CD8-positive, alpha-beta memory T cell (primary cell): Measurements from ENCODE around the gene FAAH. TPM values are rescaled to one million over a fixed set of nuclear protein-coding genes. Genes with fewer than 3 reads are reported as not detected.

Source experiments
- CTCF ChIA-PET: fragments of 350-600 bp; sonication (Branson Sonifier 250); formaldehyde crosslinking; loops from one replicate; lab custom pipeline; 2021; ENCODE audit warnings: antibody characterized with exemption; lab: Charles Lee
- POLR2A ChIA-PET: fragments of 350-600 bp; sonication (Branson Sonifier 250); formaldehyde crosslinking; loops from one replicate; lab custom pipeline; 2021; ENCODE audit warnings: antibody characterized with exemption; lab: Charles Lee
- DNase-seq, 5 donors: peaks; one replicate each; pipeline versions ENCODE4 v3.0.0 to v3.0.0-alpha.2; 2020 to 2022; ENCODE audit warnings: mixed read lengths in 1 of 5
- H3K27ac ChIP-seq: one replicate; pipeline ENCODE4 v1.7.0; 2013; ENCODE audit warnings: low read depth, mild to moderate bottlenecking, low read length, moderate library complexity
- H3K27me3 ChIP-seq: 2 replicates; pipeline ENCODE4 v1.7.0; 2013; ENCODE audit warnings: low read length, mild to moderate bottlenecking; ENCODE audit not compliant: insufficient read depth, poor library complexity, severe bottlenecking
- H3K36me3 ChIP-seq: 2 replicates; pipeline ENCODE4 v1.7.0; 2013; ENCODE audit warnings: mild to moderate bottlenecking, low read length, moderate library complexity; ENCODE audit not compliant: insufficient read depth
- H3K4me1 ChIP-seq: 2 replicates; pipeline ENCODE4 v1.7.0; 2013; ENCODE audit warnings: mild to moderate bottlenecking, low read length, moderate library complexity; ENCODE audit not compliant: insufficient read depth
- H3K4me3 ChIP-seq: 2 replicates; pipeline ENCODE4 v1.7.0; 2013; ENCODE audit warnings: mild to moderate bottlenecking, low read length
- H3K9me3 ChIP-seq: 2 replicates; pipeline ENCODE4 v1.7.0; 2013; ENCODE audit warnings: mild to moderate bottlenecking, low read length
- H3K27ac Mint-ChIP-seq, 8 donors: one replicate each; pipeline ENCODE4 v1.8.0; 2020 to 2021; ENCODE audit warnings: mixed read lengths in 8 of 8, mild to moderate bottlenecking in 6 of 8, inconsistent platforms in 3 of 8, moderate library complexity in 3 of 8
- H3K27me3 Mint-ChIP-seq, 2 donors: one replicate each; pipeline ENCODE4 v1.8.0; 2020 to 2021; ENCODE audit warnings: mixed read lengths in 2 of 2, mild to moderate bottlenecking in 1 of 2, moderate library complexity in 1 of 2
- H3K36me3 Mint-ChIP-seq, 3 donors: one replicate each; pipeline ENCODE4 v1.8.0; 2020 to 2021; ENCODE audit warnings: mixed read lengths in 3 of 3, inconsistent platforms in 1 of 3, mild to moderate bottlenecking in 1 of 3
- H3K4me1 Mint-ChIP-seq, 3 donors: one replicate each; pipeline ENCODE4 v1.8.0; 2020 to 2021; ENCODE audit warnings: mixed read lengths in 3 of 3, inconsistent platforms in 1 of 3, mild to moderate bottlenecking in 1 of 3
- H3K4me3 Mint-ChIP-seq, 7 donors: one replicate each; pipeline ENCODE4 v1.8.0; 2020 to 2021; ENCODE audit warnings: mixed read lengths in 7 of 7, mild to moderate bottlenecking in 6 of 7, moderate library complexity in 4 of 7, inconsistent platforms in 2 of 7
- H3K9me3 Mint-ChIP-seq, 5 donors: one replicate each; pipeline ENCODE4 v1.8.0; 2020 to 2022; ENCODE audit warnings: mixed read lengths in 5 of 5, mild to moderate bottlenecking in 3 of 5, moderate library complexity in 2 of 5, inconsistent platforms in 1 of 5
- polyA plus RNA-seq: library from polyadenylated mRNA; unstranded; fragments of 300-500 nt; fragmentation: Illumina TruSeq; gene quantifications from one replicate; pipeline ENCODE4 v1.2.3, GENCODE V29; 2021
- total RNA-seq, 2 experiments: library from RNA; stranded (reverse); gene quantifications; one replicate each; pipeline ENCODE4 v1.2.3, GENCODE V29; 2021

Gene FAAH
- total and polyA plus RNA-seq, 3 experiments from 2014 or later, result 1.3 to 5.1 (median 4.5) TPM

DNA sequence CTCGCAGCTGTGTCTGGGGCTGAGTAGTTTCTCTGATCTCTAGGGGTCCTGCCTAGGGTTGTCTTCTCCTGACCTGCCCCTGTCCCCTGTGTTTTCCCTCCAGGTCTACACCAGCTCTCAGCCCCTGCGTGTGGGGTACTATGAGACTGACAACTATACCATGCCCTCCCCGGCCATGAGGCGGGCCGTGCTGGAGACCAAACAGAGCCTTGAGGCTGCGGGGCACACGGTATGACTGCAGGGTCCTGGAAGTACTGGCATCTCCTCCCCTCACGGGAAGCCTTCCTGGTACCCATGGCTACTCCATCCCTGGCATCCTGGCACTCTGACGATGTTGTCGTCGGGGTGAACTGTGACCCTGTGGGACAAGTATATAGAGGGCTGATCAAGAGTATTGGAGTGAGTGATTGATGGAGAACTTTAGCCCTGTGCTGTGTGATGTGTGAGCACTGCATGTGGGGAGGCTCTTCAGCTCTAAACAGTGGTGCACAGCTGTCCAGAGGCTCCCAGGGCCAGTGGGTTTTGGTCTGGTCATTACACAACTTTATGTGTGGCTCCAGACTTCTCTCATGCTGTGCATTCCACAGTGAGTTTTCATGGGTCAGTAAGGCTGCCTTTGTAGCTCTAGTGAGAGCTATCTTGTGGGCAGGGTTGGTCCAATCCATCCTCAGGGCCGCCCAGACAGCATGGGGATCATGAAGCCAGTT, 14.4 kb downstream of the FAAH start:
- H3K27ac Mint-ChIP-seq, result peak overlapping the region in 2 of 8 donors; percentile 68 to 82
- POLR2A ChIA-PET, result no interaction called here
- Histone ChIP-seq H3K9me3 (no peaks in the 10 kb centered on the region), H3K27me3 (no peaks in the 10 kb centered on the region), H3K27ac (no peak overlapping the region), H3K36me3 (no peaks in the 10 kb centered on the region), H3K4me1 (peaks cover 9% of the 10 kb centered on the region), H3K4me3 (no peak overlapping the region)
- peaks cover 8 to 12% (median 10%) of the 10 kb centered on the region in 3 donors for H3K4me1 Mint-ChIP-seq
- DNase-seq, result no peak
- H3K9me3 Mint-ChIP-seq, result no peaks in the 10 kb centered on the region
- H3K4me3 Mint-ChIP-seq, result no peak overlapping the region
- no peaks in the 10 kb centered on the region for H3K27me3 Mint-ChIP-seq
- CTCF ChIA-PET, result interaction anchor here (1.4 kb wide), 2 partner anchors 8 to 9 kb away, joined by 3 to 4 read pairs; no protein-coding TSS in a partner anchor
- peaks cover 0 to 1% (median 0%) of the 10 kb centered on the region in 3 donors for H3K36me3 Mint-ChIP-seq

DNA sequence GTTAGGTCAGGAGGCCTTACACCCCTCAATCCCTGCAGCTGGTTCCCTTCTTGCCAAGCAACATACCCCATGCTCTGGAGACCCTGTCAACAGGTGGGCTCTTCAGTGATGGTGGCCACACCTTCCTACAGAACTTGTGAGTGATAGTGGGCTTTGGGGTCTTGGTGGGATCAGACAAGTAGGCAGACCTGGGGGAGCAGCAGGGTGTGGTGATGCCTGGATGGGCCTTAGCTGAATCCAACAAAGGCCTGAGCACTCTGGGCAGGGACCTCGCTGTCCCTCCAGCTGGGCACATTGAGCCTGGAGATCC, 14.9 kb downstream of the FAAH start:
- Mint-ChIP-seq H3K4me1 (peaks cover 13 to 17% (median 15%) of the 10 kb centered on the region in 3 donors), H3K4me3 (no peak overlapping the region), H3K36me3 (peaks cover 0 to 1% (median 0%) of the 10 kb centered on the region in 3 donors), H3K9me3 (no peaks in the 10 kb centered on the region), H3K27ac (peak overlapping the region in 2 of 8 donors; percentile 29 to 42), H3K27me3 (no peaks in the 10 kb centered on the region)
- no peak overlapping the region for H3K4me3 ChIP-seq
- H3K9me3 ChIP-seq, result no peaks in the 10 kb centered on the region
- peaks cover 9% of the 10 kb centered on the region for H3K4me1 ChIP-seq
- ChIA-PET CTCF (interaction anchor here (1.4 kb wide), 2 partner anchors 9 to 10 kb away, joined by 3 to 4 read pairs; no protein-coding TSS in a partner anchor), POLR2A (no interaction called here)
- H3K27me3 ChIP-seq, result no peaks in the 10 kb centered on the region
- no peak overlapping the region for H3K27ac ChIP-seq
- no peaks in the 10 kb centered on the region for H3K36me3 ChIP-seq
- DNase-seq, result no peak

DNA sequence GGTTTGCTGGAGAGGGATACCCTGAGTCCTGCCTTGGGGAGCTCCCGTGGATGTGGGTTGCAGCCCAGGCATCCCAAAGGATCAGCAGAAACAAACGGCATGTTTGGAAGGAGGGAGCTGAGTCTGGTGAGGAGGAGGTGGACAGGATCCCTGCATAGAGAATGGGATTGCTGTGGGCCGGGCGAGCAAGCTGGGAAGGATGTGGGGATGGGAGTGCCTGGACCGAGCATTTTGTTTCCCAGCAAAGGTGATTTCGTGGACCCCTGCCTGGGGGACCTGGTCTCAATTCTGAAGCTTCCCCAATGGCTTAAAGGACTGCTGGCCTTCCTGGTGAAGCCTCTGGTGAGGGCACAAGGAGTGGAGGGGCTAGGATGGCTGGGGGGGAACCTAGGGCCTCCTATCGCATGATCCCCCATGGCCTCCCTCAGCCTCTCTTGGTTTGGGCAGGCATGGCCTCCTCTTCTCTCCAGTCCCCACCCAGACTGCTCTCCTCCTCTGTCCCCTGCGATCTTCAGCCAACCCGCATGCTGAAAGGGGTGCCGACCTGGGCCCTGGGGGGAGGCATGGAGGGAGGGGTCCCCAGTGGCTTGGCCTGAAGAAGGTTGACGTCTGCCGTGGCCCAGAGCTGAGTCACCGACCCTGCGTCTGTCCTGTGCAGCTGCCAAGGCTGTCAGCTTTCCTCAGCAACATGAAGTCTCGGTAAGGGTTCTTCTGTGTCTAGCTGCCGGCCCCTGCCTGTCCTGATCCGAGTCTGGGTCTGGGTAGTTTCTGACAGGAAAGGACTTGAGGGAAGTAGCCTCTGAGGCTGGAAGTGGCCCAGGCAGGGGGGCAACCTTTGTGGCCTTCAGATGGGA, 16.3 kb downstream of the FAAH start:
- Histone ChIP-seq H3K4me3 (no peak overlapping the region), H3K27ac (no peak overlapping the region), H3K27me3 (no peaks in the 10 kb centered on the region), H3K9me3 (no peaks in the 10 kb centered on the region), H3K4me1 (peaks cover 9% of the 10 kb centered on the region), H3K36me3 (no peaks in the 10 kb centered on the region)
- H3K4me3 Mint-ChIP-seq, result no peak overlapping the region
- peaks cover 0 to 1% (median 0%) of the 10 kb centered on the region in 3 donors for H3K36me3 Mint-ChIP-seq
- POLR2A ChIA-PET, result no interaction called here
- H3K9me3 Mint-ChIP-seq, result no peaks in the 10 kb centered on the region
- no peak for DNase-seq
- H3K4me1 Mint-ChIP-seq, result peaks cover 17 to 22% (median 20%) of the 10 kb centered on the region in 3 donors
- no peak overlapping the region for H3K27ac Mint-ChIP-seq
- CTCF ChIA-PET, result interaction anchor here (1.4 kb wide), 1 partner anchor 11 kb away, joined by 4 read pairs; no protein-coding TSS in a partner anchor
- no peaks in the 10 kb centered on the region for H3K27me3 Mint-ChIP-seq

DNA sequence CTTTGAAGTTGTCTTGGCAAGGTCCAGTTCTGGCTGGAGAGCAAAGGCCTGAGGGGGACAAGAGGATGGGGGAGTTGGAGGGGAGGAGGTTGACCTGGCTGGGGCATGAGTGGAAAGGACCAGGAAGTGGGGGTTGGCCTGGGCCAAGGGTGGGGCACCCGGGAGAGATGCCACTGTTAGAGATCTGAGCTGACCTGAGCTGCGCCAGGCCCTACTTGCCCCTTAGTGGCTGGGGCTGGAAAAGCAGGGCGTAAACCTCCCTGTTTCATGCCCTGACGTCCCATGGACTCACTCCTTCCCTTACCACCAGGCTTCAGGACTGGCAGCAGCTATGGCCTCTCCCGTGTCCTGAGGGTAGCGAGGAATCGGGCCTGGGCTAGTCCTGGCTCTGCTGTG, 16.9 kb downstream of the FAAH start:
- ChIA-PET POLR2A (no interaction called here), CTCF (no interaction called here)
- Histone ChIP-seq H3K27ac (no peak overlapping the region), H3K27me3 (no peaks in the 10 kb centered on the region), H3K9me3 (no peaks in the 10 kb centered on the region), H3K36me3 (no peaks in the 10 kb centered on the region), H3K4me3 (no peak overlapping the region), H3K4me1 (peaks cover 9% of the 10 kb centered on the region)
- Mint-ChIP-seq H3K27ac (no peak overlapping the region), H3K36me3 (peaks cover 0 to 1% (median 0%) of the 10 kb centered on the region in 3 donors), H3K4me1 (peaks cover 17 to 26% (median 25%) of the 10 kb centered on the region in 3 donors), H3K27me3 (no peaks in the 10 kb centered on the region), H3K4me3 (no peak overlapping the region), H3K9me3 (no peaks in the 10 kb centered on the region)
- no peak for DNase-seq

DNA sequence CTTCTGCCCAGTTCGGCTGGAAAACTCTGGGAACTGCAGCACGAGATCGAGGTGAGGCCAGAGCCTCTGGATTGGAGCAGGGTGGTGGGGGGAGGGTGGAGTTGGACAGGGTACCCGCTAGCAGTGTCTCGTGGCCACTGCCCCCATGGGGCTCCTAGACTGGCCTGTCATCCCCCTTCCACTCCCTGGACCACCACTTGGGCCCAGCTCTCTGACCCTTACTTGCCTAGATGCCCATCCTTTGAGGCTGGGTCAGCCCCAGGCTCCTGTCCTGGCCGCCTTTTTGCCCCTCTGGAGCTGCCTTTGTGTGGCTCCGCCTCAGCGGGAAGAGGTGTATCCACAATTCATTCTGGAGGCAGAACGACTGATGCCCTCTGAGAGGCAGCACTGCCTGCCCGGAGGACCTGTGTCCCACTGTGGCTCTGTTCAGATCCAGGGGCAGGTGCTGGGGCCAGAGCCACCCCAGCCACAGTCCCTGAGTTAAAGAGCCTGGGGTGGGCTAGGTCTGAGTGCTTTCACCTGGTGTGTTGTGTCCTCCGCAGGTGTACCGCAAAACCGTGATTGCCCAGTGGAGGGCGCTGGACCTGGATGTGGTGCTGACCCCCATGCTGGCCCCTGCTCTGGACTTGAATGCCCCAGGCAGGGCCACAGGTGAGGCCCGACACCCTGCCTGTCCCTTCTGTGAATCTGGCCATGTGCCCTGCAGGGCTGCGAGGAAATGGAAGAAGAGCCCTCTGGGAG, 17.7 kb downstream of the FAAH start:
- Mint-ChIP-seq H3K27ac (peak overlapping the region in 3 of 8 donors; percentile 51 to 93 (median 70)), H3K4me1 (peaks cover 17 to 26% (median 25%) of the 10 kb centered on the region in 3 donors), H3K36me3 (peaks cover 0 to 1% (median 0%) of the 10 kb centered on the region in 3 donors), H3K9me3 (no peaks in the 10 kb centered on the region), H3K27me3 (no peaks in the 10 kb centered on the region), H3K4me3 (no peak overlapping the region)
- Histone ChIP-seq H3K4me1 (peaks cover 9% of the 10 kb centered on the region), H3K9me3 (no peaks in the 10 kb centered on the region), H3K36me3 (no peaks in the 10 kb centered on the region), H3K27ac (no peak overlapping the region), H3K4me3 (no peak overlapping the region), H3K27me3 (no peaks in the 10 kb centered on the region)
- no peak for DNase-seq
- ChIA-PET CTCF (no interaction called here), POLR2A (no interaction called here)

DNA sequence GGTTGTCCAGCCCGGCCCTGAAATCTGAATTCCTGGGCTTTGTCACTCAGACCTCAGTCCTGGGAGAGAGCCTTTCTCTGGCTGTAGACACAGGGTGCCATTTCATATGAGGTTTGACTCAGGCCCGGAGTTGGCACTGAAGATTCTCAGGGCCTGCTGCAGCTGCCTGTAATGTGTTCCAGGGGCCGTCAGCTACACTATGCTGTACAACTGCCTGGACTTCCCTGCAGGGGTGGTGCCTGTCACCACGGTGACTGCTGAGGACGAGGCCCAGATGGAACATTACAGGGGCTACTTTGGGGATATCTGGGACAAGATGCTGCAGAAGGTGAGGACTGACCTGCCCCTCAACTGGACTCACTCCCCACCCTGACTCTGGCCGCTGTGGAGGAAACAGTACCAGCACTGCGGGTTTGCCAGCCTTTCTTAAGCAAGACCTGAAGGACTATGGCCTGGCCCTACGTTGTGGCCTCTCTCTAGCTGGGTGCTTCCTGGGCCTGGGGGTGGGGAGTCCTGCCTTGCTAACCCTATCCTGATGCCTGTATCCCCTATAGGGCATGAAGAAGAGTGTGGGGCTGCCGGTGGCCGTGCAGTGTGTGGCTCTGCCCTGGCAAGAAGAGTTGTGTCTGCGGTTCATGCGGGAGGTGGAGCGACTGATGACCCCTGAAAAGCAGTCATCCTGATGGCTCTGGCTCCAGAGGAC, 18.9 kb downstream of the FAAH start:
- H3K27me3 Mint-ChIP-seq, result no peaks in the 10 kb centered on the region
- no peak for DNase-seq
- peaks cover 10 to 19% (median 17%) of the 10 kb centered on the region in 3 donors for H3K4me1 Mint-ChIP-seq
- no peak overlapping the region for H3K27ac ChIP-seq
- no peak overlapping the region for H3K4me3 Mint-ChIP-seq
- ChIA-PET CTCF (no interaction called here), POLR2A (no interaction called here)
- no peaks in the 10 kb centered on the region for H3K36me3 ChIP-seq
- no peak overlapping the region for H3K4me3 ChIP-seq
- peak overlapping the region in 6 of 8 donors; percentile 54 to 91 (median 68) for H3K27ac Mint-ChIP-seq
- H3K9me3 Mint-ChIP-seq, result no peaks in the 10 kb centered on the region
- no peaks in the 10 kb centered on the region for H3K27me3 ChIP-seq
- H3K4me1 ChIP-seq, result no peaks in the 10 kb centered on the region
- peaks cover 0 to 1% (median 0%) of the 10 kb centered on the region in 3 donors for H3K36me3 Mint-ChIP-seq
- H3K9me3 ChIP-seq, result no peaks in the 10 kb centered on the region

DNA sequence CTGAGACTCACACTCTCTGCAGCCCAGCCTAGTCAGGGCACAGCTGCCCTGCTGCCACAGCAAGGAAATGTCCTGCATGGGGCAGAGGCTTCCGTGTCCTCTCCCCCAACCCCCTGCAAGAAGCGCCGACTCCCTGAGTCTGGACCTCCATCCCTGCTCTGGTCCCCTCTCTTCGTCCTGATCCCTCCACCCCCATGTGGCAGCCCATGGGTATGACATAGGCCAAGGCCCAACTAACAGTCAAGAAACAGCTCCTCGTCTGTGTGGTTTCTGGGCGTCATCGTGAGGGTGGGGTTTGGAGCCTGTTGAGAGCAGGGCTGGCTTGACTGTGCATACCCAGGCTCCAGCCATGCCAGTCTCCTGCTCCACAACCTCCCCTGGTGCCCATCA, 19.5 kb downstream of the FAAH start:
- DNase-seq, result peak in 4 of 5 donors; percentile 22 to 58 (median 33)
- H3K4me1 ChIP-seq, result no peaks in the 10 kb centered on the region
- no peak overlapping the region for H3K4me3 ChIP-seq
- Mint-ChIP-seq H3K36me3 (no peaks in the 10 kb centered on the region), H3K4me3 (no peak overlapping the region), H3K27me3 (no peaks in the 10 kb centered on the region), H3K9me3 (no peaks in the 10 kb centered on the region), H3K4me1 (peaks cover 10 to 20% (median 17%) of the 10 kb centered on the region in 3 donors), H3K27ac (peak overlapping the region in 7 of 8 donors; percentile 54 to 91 (median 78))
- CTCF ChIA-PET, result interaction anchor here (0.7 kb wide), 1 partner anchor 63 kb away, joined by 3 read pairs; no protein-coding TSS in a partner anchor
- POLR2A ChIA-PET, result no interaction called here
- no peaks in the 10 kb centered on the region for H3K27me3 ChIP-seq
- no peaks in the 10 kb centered on the region for H3K36me3 ChIP-seq
- no peaks in the 10 kb centered on the region for H3K9me3 ChIP-seq
- H3K27ac ChIP-seq, result no peak overlapping the region
